ENCODE results near the gene PYDC2.

Gene PYDC2

DNA sequence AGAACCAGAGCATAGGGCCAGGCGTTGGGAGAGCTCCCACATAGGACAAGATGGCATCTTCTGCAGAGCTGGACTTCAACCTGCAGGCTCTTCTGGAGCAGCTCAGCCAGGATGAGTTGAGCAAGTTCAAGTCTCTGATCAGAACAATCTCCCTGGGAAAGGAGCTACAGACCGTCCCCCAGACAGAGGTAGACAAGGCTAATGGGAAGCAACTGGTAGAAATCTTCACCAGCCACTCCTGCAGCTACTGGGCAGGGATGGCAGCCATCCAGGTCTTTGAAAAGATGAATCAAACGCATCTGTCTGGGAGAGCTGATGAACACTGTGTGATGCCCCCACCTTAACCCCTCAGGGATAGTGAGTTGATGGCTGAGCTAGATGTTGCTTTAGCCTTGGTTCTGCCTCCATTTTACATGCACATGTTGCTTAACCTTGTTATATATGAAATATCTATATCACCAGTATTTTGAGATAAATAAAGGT is at the start of gene PYDC2:
TSS of gene PYDC2 (plus strand) at position 51 of the 483 bp plus-strand sequence. CDS start at position 51, 0 bp downstream.
- DNase-seq: no peak

DNA sequence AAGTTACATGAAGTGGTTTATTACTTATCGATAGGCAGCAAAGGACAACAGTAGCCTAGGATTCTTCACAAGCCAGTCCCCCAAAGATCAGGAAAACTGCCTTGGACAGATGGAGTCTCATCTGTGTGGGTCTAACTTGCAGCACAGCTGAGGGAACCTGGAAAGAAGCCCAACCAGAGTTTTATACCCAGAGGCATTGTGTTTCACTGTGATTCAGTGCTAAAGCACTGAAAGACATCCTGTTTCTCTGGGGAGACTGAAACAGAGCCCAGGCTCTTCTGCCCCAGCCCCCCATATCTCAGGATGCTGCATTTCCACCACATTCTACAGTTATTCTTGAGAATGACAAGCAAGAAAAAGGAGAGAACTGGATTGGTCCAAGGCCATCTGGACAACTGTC is 48.2 kb upstream of the PYDC2 start:
- no peak for DNase-seq

DNA sequence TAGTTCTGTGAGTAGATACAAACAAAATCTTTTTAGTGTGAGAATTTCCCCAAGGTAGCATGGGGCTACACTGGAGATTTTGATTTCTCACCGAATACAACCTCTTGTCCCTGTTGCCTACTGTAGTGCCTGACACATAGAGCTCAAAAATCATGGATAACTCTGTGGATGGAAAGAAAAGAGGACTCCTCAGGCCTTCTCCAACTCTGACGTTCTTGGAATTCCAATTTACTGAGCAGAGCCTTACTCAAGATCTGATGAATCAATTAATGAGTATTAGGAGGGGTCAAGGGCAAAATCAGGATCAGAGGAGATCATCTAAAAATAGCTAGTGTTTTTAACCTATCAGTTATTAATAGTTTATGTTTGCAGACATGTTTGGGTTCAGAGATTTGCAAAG is 46.7 kb upstream of the PYDC2 start:
- DNase-seq: no peak

DNA sequence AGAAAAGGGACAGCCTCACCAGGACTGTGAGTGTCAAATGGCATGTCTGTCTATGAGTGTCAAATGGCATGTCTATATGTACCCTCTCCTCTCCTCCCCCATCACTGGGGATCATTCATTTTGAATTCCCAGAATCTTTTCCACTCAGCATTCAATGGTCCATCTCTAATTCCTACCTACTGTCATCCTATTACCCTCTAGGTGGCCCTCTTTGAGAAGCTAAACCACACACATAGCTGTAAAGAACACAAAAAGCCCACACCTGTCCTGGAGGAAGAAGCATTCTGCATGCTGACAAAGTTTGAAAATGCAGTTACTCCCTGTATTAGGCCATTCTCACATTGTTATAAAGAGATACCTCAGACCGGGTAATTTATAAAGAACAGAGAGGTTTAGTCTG is 46.2 kb upstream of the PYDC2 start:
- DNase-seq: no peak

DNA sequence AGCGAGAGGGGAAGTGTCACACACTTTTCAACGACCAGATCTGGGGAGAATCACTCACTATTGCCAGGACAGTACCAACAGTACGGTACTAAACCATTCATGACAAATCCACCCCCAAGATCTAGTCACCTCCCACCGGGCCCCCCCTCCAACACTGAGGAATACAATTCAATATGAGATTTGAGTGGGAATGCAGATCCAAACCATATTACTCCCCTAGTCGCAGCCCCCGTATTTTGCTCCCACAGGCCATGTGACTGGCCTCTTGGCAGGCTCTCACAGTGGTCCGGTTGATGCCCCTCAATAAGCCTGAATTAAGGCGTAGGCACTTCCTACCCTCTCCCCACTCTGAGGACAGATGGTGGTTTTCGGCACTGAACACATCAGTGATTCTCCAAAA is 45.4 kb upstream of the PYDC2 start:
- DNase-seq: no peak

DNA sequence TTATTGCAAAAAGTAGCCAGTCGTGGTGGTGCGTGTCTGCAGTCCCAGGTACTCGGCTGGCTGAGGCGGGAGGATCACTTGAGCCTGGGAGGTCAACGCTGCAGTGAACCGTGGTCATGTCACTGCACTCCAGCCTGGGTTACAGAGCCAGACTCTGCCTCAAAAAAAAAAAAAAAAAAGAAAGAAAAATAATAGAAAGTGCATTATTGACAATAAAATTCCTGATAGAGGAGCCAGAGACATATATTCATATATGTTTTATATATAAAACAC is 43.6 kb upstream of the PYDC2 start:
- no peak for DNase-seq

DNA sequence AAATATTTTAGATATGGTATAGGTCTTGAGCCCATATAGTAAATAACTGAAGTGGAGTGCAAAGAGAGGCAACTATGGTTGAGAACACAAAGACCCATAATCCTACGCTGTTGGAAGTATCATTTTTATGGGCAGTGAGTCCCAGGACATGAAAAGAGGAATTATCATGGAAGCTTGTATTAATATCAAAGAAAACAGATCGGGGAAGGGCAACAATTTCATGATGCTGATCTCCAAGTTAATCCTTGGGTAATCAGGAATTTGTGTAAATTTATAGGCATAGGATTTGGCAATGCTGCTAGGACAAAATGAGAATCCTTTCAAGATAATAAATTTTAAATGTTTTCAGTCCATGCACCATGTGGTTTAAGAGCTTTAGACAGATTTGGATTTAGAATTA is 40.2 kb upstream of the PYDC2 start:
- DNase-seq: no peak

DNA sequence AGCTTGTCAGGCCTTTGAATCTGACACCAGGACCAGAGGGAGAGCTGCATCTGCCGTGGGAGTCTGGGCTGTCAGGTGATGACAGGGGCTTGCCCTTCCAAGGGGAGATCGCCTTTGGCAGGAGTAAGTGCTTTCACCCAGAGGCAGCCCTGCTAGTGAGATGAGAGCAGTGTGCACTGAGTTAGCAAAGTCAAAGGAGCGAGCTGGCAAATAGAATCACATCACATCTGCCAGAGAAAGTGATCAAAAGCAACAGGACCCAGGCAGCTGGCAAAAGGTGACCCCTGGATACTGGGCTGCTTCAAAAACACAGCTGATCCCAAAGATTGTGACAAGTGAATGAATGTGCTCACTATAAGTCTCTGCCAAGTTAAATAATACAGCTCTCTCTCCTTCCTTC is 36.1 kb upstream of the PYDC2 start:
- DNase-seq: no peak

DNA sequence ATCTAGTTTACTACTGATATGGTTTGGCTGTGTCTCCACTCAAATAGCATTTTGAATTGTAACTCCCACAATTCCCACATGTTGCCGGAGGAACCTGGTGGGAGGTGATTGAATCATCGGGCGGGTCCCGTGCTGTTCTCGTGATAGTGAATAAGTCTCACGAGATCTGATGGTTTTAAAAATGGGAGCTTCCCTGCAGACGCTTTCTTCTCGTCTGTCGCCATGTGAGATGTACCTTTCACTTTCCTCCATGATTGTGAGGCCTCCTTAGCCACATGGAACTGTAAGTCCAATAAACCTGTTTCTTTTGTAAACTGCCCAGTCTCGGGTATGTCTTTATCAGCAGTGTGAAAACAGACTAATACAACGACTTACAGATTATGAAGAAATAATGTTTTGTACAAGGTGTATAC is 35.6 kb upstream of the PYDC2 start:
- DNase-seq: no peak

DNA sequence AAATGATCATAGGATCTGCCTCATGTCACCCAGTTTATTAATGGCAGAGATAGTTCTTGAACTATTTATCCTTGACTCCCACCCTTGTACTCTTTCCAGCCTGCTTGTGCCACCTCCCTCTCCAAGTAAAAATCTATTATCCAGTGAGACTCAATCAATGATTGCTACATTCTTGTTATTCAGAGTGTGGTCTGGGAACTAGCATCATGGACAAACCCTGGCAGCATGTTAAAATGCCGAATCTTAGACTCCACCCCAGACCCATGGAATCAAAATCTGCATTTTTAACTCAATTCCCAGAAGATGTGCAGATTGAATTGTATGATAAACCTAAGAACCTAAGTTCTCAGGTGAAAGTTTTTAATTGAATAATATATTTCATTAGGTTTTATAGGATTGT is 34.7 kb upstream of the PYDC2 start:
- DNase-seq: no peak

DNA sequence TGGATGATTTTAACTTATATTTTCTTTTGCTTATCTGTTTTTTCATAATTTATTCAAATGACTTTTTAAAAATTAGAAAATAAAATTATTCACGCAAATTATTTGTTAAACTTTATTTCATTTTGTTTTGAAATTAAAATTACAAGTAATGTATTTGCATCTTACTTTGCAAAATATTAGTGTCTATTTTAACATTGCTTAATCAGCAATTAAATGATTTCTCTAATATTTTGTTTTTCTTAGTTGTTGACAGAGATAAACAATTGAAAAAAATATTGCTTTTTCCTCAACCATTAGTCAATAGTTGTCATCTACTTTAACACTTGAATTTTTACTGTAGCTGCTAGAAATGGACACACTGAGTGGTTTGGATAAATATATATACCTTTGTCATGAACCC is 32.8 kb upstream of the PYDC2 start:
- DNase-seq: no peak

DNA sequence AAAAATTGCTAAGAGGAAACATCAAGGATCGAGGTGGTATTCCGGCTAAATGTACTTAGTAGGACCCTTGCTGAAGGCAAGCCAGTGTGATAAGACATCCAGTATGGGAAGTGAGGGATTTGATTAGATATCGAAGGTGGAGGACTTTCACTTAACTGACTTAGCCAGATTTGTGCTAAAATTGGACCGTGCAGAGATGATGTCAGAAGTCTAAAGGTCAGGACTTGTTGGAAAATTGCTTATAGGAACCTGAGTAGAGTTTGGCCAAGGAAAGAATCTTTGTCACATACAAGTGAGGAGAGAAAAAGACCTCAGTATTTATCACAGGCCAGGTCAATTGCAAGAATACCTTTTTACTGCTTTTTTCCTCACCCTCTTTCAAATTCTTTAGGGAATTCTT is 30.9 kb upstream of the PYDC2 start:
- DNase-seq: no peak

DNA sequence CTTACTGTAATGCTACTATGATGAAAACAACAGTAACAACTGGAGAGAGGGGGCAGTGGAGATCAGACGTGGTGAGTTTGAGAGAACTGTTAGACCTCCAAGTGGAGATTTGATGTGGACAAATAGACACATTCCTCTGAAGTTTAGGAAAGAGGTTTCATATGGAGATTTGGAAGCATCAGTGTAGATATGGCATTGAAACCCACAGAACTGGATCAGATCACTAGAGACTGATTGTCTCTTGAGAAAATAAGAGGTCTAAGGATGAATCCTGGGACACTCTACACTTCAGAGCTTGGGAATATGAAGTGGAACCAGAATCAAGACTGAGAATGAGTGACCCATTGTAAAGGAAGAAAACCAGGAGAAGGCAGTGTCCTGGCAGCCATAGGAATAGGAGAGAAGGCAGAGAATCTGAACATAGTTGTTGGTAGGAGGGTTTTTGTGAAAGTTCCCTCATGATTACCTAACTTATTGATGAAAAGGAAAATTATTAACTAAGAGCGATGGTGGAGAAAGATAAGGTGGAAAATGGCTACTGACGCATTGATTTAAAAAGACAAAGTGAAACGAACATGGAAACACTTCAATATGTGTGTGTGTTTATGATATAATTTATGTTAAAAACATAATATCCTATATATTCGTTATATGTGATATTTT is 29.7 kb upstream of the PYDC2 start:
- no peak for DNase-seq

DNA sequence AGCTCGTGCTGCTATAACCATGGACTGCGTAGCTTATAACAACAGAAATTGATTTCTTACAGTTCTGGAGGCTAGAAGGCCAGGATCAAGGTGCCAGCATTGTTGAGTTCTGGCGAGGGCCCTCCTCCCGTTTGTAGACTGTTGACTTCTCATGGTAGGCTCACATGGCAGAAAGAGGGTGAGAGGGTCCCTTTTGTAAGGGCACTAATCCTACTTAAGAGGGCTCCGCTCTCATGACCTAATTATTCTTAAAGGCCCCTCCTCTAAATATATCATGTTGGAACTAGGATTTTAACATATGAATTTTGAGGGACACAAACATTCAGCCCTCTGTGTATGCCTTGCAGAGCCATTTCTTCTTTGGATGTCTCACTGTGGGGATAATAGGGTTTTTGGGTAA is 28.8 kb upstream of the PYDC2 start:
- no peak for DNase-seq

DNA sequence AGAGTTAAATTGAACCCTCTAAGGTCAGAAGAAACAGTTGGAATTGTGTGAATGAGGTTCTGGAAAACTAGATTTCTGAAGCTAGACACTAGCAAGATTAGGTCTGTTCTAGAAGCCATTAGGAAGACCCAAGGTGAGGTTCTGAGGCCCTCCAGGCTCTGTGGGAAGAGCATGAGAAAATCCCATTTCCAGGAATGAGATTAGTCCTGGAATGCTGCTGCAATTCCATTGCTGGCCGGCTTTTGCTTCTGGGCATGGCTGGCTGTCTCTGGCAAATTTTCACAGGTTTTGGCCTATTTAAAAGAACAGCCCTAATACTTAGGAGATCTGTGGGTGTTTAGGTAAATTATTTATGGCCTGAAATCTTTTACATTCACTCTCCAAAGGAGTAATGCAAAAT is 26.9 kb upstream of the PYDC2 start:
- no peak for DNase-seq

DNA sequence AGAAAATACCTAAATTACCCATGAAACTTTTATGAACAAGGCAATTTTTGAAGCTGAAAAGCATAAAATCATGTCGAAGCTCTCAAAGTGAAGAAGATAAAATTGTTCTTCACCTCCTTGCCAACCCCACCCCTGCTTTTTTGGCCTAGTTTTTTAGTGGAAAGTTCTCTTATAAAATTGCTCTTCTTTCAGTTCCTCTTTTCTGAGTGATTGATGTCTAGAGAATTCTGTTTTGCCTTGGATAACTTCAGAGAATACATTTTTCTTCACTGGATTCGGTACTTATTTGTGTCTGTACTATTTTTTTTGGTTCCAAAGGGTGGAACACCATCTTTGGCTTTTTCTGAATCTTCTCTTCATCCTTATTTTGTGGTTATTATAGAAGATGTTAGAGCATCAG is 25.0 kb upstream of the PYDC2 start:
- DNase-seq: no peak

DNA sequence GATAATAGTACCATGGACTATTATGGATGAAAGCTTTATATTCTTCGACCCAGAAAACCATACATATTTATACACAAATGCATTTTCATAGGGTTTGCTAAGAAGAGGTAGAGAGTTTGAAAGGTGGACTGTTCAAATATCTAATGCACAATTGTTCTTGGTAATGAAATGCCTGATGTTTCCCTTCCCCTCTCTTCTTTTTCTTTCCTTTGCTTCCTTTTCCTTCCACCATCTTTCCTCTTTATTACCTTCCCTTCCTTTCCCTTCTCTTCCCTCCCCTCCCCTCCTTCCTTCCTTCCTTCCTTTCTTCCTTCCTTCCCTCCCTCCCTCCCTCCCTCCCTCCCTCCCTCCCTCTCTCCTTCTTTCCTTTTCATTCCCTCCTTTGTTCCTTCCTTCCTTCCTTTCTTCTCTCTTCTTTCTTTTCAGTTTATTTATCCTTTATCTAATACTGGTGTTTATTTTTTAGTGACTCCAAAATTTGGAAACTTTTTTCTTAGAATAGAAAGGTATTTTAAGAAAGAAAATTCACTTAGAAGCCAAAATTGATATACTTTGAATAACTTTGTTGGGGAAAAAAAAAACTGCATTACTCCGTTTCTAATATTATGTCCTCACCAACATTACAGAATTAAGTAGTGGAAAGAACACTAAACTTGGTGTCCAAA is 22.7 kb upstream of the PYDC2 start:
- no peak for DNase-seq

DNA sequence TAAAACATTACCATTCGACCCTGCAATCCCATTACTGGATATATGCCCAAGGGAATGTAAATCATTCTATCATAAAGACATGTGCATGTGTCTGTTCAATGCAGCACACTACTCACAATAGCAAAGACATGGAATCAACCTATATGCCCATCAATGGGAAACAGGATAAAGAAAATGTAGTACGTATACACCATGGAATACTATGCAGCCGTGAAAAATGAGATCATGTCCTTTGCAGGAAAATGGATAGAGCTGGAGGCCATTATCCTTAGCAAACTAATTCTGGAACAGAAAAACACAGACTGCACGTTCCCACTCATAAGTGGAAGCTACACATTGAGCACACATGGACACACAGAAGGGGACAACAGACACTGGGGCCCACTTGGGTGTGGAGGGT is 20.4 kb upstream of the PYDC2 start:
- no peak for DNase-seq

DNA sequence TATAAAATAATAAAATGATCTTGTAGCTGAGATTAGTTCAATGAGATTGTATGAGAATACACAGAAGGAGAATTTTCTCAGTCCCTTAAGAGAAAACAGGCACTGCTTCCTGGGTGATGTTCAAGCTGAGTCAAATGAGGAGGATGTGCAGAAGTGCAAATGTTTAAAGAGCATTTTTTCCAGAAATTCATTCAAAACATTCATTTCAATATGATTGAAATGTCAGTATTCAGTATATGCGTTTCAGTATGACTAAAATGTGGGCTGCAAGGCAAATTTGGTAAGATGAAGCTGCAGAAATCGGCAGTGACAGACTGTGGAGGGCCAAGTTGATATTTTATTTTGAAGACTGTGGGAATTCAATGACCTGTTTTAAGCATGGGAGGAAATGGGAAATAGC is 19.3 kb upstream of the PYDC2 start:
- no peak for DNase-seq

DNA sequence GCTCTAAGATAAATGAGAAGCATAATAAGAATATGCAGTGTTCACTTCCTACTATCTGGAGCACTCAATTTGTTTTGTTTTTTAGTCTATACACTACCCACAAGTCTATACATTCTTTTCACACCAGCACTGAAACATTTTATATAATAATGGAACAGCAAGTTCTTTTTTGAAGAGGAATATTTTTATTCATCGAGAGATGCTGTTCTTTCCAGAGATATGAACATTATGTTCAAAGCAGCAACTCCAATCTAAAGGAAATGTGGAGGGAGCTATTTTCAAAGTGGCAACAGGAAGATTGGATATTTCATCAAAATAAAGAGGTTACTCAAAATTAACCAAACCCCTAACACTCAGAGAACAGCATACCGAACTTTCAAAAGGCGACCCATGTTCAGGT is 16.4 kb upstream of the PYDC2 start:
- no peak for DNase-seq

DNA sequence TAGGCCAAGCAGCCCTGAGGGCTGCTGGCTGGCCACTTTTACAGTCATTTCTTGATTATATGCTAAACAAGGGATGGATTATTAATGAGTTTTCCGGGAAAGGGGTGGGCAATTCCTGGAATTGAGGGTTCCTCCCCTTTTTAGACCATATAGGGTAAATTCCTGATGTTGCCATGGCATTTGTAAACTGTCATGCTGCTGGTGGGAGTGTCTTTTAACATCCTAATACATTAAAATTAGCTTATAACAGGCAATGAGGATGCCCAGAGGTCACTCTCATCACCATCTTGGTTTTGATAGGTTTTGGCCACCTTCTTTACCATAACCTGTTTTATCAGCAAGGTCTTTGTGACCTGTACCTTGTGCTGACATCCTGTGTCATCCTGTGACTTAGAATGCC is 11.7 kb upstream of the PYDC2 start:
- no peak for DNase-seq

DNA sequence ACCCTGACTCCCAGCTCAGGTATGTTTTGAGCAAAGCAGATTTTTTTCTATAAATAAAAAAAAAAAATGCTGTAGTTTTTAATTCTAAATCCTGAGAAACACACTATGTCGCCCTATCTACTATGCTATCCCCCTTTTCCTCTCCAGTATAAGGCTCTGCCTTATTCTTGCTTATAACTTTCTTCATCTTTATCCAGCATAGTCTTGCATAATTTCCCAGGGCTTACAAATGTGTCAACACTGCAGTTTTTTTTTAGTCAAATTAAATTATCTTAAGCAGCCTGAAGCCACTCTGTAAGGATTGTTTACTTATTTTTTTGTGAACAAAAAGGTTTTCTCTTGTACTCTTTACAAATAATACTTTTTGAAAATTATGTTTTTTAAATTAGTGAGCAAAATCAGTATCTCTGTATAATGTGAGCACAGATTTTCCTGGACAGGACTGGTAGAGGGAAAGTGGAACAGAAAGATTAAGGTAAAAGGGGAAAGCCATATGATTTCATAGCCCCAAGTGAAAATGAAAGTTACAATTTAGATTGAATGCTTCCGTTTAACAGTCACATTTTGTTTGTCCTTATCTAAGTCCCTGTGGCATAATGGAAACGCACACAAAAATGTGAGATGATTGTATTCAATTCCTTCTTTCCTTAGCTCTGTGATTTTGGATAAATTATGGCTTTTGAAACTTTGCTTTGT is 5.6 kb upstream of the PYDC2 start:
- no peak for DNase-seq

DNA sequence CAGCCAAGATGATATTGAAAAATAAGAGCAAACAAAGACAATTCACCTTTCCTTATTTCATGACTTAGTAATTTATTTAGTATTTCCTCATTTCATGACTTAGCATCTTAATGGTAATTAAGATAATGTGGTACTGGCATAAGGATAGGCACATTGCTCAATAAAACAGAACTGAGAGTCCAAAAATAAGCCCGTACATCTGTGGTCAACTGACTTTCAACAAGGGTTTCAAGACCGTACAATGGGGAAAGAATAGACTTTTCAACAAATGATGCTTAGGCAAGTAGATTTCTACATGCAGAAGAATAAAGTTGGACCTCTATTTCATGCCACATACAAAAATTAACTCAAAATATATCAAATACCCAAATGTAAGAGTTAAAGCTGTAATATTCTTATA is 603 bp upstream of the PYDC2 start:
- DNase-seq: no peak

DNA sequence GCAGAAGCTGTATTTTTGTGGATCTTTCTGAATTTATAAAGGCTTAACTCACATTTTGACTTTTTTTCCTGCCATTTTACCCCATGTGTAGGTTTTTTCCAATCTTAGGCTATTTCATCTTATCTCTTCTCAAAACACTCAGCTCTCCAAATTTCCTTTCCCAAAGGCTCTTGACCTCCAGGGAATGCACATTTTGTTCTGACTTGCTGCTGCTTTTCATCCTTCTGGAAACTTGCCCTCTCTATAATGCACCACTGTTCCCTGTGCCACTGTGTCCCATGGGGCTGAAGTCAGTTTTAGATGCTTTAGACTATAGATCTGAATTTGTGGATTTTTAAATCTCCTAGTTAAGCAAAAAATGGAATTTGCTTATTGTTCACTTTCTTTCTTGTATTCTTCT is 9.1 kb downstream of the PYDC2 start:
- DNase-seq: no peak

DNA sequence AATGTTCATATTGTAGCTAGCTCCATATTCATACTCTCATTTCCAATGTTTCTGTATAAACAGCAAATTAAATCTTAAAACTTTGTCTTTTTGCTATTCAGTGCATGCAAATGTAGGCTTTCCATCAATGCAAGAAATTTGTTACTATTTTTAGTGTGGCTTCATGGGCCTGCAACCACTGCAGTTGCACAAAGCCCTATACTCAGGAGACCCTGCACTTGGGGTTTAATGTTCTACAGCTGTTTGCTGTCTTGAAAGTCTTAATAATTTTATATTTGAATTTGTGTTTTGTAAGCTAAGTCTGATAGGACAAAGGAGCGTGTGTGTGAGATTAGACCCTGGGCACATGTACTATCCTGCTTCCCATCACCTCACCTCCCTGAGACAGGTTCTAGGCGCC is 9.6 kb downstream of the PYDC2 start:
- no peak for DNase-seq

Measured in NCI-H1105 (cell line).